SIG-M5 treated with dmso at 0.1 percent for 504 hours (cell line): ENCODE results near the gene A1BG.

Experiments
- DNase-seq: peaks from one replicate; lab custom pipeline; 2025; ENCODE audit not compliant: unreplicated experiment; lab: John Stamatoyannopoulos, UW

The A1BG gene

GRCh38 chr19:58304255-58304654 is 49.0 kb downstream of the A1BG start:
- DNase-seq, result no peak

GRCh38 chr19:58300620-58301019 is 52.7 kb downstream of the A1BG start:
- no peak for DNase-seq

GRCh38 chr19:58296104-58296503 is 57.2 kb downstream of the A1BG start:
- no peak for DNase-seq
